HG02938 (cell line): ENCODE measurements around the gene PCID2.
"Not testable (repeated sequence)": the region's sequence is repeated elsewhere in the genome, so short reads cannot be mapped to it uniquely, and the experiment has no call there.

Experiments used
- ATAC-seq: cut with Tn5 transposase; IDR thresholded peaks from one replicate; pipeline ENCODE4 v1.9.1; 2021; ENCODE audit warnings: mild to moderate bottlenecking, moderate library complexity; ENCODE audit not compliant: unreplicated experiment

Gene PCID2

GRCh38 chr13:113208421-113209335, at the start of gene PCID2:
Gene PCID2 (minus strand): TSS chr13:113208669. CDS start chr13:113208634, 35 bp downstream.
- peak; percentile 67 for ATAC-seq

- not testable (repeated sequence) for ATAC-seq
Measured at GRCh38 chr13:113257908-113258307, 49.4 kb upstream of the PCID2 start.

GRCh38 chr13:113252516-113253095, 44.1 kb upstream of the PCID2 start:
- no peak for ATAC-seq

- ATAC-seq = no peak
Measured at GRCh38 chr13:113245849-113246796, 37.7 kb upstream of the PCID2 start.

- no peak for ATAC-seq
Measured at GRCh38 chr13:113243847-113244246, 35.4 kb upstream of the PCID2 start.

- ATAC-seq = not testable (repeated sequence)
Measured at GRCh38 chr13:113241623-113242022, 33.2 kb upstream of the PCID2 start.

GRCh38 chr13:113239986-113240385, 31.5 kb upstream of the PCID2 start:
- ATAC-seq = no peak

GRCh38 chr13:113239357-113239756, 30.9 kb upstream of the PCID2 start:
- no peak for ATAC-seq

GRCh38 chr13:113238536-113238935, 30.1 kb upstream of the PCID2 start:
- ATAC-seq = no peak

GRCh38 chr13:113233101-113233500, 24.6 kb upstream of the PCID2 start:
- no peak for ATAC-seq

- no peak for ATAC-seq
Measured at GRCh38 chr13:113232208-113233003, 23.9 kb upstream of the PCID2 start.

GRCh38 chr13:113231306-113232207, 23.1 kb upstream of the PCID2 start:
- ATAC-seq = no peak

GRCh38 chr13:113229791-113230190, 21.3 kb upstream of the PCID2 start:
- no peak for ATAC-seq

- ATAC-seq = no peak
Measured at GRCh38 chr13:113229161-113229560, 20.7 kb upstream of the PCID2 start.

- no peak for ATAC-seq
Measured at GRCh38 chr13:113226873-113227450, 18.5 kb upstream of the PCID2 start.

- ATAC-seq = no peak
Measured at GRCh38 chr13:113225515-113225914, 17.0 kb upstream of the PCID2 start.

- ATAC-seq = no peak
Measured at GRCh38 chr13:113224486-113224885, 16.0 kb upstream of the PCID2 start.

GRCh38 chr13:113223070-113223469, 14.6 kb upstream of the PCID2 start:
- no peak for ATAC-seq

- no peak for ATAC-seq
Measured at GRCh38 chr13:113220877-113221276, 12.4 kb upstream of the PCID2 start.
